KG1 (cell line): Measurements from ENCODE around the gene ADH6.
"Not testable (repeated sequence)": the region's sequence is repeated elsewhere in the genome, so short reads cannot be mapped to it uniquely, and the experiment has no call there.

Source experiments
- DNase-seq: peaks from one replicate; lab custom pipeline; 2025; lab: John Stamatoyannopoulos, UW

Gene ADH6

GRCh38 chr4:99219072-99219471 lies at the start of gene ADH6:
Gene ADH6, minus strand, starts transcription at chr4:99219246. Its CDS starts 94 bp downstream, at chr4:99219152.
- DNase-seq: no peak

GRCh38 chr4:99264927-99265326 lies 45.9 kb upstream of the ADH6 start:
- no peak for DNase-seq

GRCh38 chr4:99252746-99253145 lies 33.7 kb upstream of the ADH6 start:
- DNase-seq: no peak

GRCh38 chr4:99248714-99249113 lies 29.7 kb upstream of the ADH6 start:
- DNase-seq: no peak

GRCh38 chr4:99235955-99236354 lies 16.9 kb upstream of the ADH6 start:
- DNase-seq: no peak

GRCh38 chr4:99234331-99235010 lies 15.4 kb upstream of the ADH6 start:
- DNase-seq: no peak

- not testable (repeated sequence) for DNase-seq
Observed at GRCh38 chr4:99233397-99233796, 14.4 kb upstream of the ADH6 start.

- DNase-seq: not testable (repeated sequence)
Observed at GRCh38 chr4:99228706-99229105, 9.7 kb upstream of the ADH6 start.

- not testable (repeated sequence) for DNase-seq
Observed at GRCh38 chr4:99227646-99228045, 8.6 kb upstream of the ADH6 start.

- no peak for DNase-seq
Observed at GRCh38 chr4:99221980-99222379, 2.9 kb upstream of the ADH6 start.

- no peak for DNase-seq
Observed at GRCh38 chr4:99219479-99219878, 433 bp upstream of the ADH6 start.

- no peak for DNase-seq
Observed at GRCh38 chr4:99215521-99215920, 3.5 kb downstream of the ADH6 start.

- no peak for DNase-seq
Observed at GRCh38 chr4:99210789-99211188, 8.3 kb downstream of the ADH6 start.

GRCh38 chr4:99209671-99210070 lies 9.4 kb downstream of the ADH6 start:
- no peak for DNase-seq

- DNase-seq: no peak
Observed at GRCh38 chr4:99208719-99209075, 10.3 kb downstream of the ADH6 start.

- DNase-seq: no peak
Observed at GRCh38 chr4:99207911-99208718, 10.9 kb downstream of the ADH6 start.

GRCh38 chr4:99207069-99207743 lies 11.8 kb downstream of the ADH6 start:
- DNase-seq: no peak

GRCh38 chr4:99205153-99205979 lies 13.7 kb downstream of the ADH6 start:
- DNase-seq: no peak

GRCh38 chr4:99202536-99202935 lies 16.5 kb downstream of the ADH6 start:
- no peak for DNase-seq

GRCh38 chr4:99202094-99202493 lies 17.0 kb downstream of the ADH6 start:
- DNase-seq: no peak

GRCh38 chr4:99201690-99202089 lies 17.4 kb downstream of the ADH6 start:
- DNase-seq: no peak

- no peak for DNase-seq
Observed at GRCh38 chr4:99200138-99200537, 18.9 kb downstream of the ADH6 start.
